GM12878 (cell line): ENCODE measurements around the gene MOXD1.

Experiments used
- CTCF ChIP-seq, 3 experiments: IDR thresholded peaks in 2 of 3; conservative IDR thresholded peaks in 1 of 3; 2 replicates each; pipeline ENCODE4 v1.5.1; 2011; ENCODE audit warnings: low read depth in 3 of 3, low read length in 3 of 3, mild to moderate bottlenecking in 3 of 3, control low read depth in 2 of 3, moderate library complexity in 2 of 3, inconsistent platforms in 1 of 3, mixed read lengths in 1 of 3; ENCODE audit not compliant: control insufficient read depth in 2 of 3, insufficient read depth in 1 of 3; ENCODE audit errors: extremely low read depth in 1 of 3
- ELK1 ChIP-seq: IDR thresholded peaks from 2 replicates; pipeline ENCODE4 v1.6.1; 2012; ENCODE audit warnings: low read depth, low read length, improper control_type of control experiment
- FOXM1 ChIP-seq: IDR thresholded peaks from 2 replicates; pipeline ENCODE4 v1.6.1; 2012; ENCODE audit warnings: low read depth, mild to moderate bottlenecking, inconsistent platforms, low read length, moderate library complexity
- MAX ChIP-seq: IDR thresholded peaks from 2 replicates; pipeline ENCODE4 v1.6.1; 2012; ENCODE audit warnings: low read depth, low read length, improper control_type of control experiment
- NR2C2 ChIP-seq: IDR thresholded peaks from 2 replicates; pipeline ENCODE4 v1.6.1; 2011; ENCODE audit warnings: borderline replicate concordance, low read depth; ENCODE audit not compliant: control insufficient read depth, insufficient read length
- POLR2A ChIP-seq: IDR thresholded peaks from 2 replicates; pipeline ENCODE4 v1.6.1; 2011; ENCODE audit warnings: low read depth, mild to moderate bottlenecking, low read length
- TAF1 ChIP-seq: IDR thresholded peaks from 2 replicates; pipeline ENCODE4 v1.6.1; 2011; ENCODE audit warnings: mild to moderate bottlenecking, low read depth, low read length, borderline replicate concordance
- ZNF274 ChIP-seq: IDR thresholded peaks from one replicate; pipeline ENCODE4 v1.8.0; 2011; ENCODE audit not compliant: insufficient read length, insufficient read depth

GRCh38 chr6:132298344-132298949, 102.8 kb downstream of the MOXD1 start:
- TF ChIP-seq CTCF (IDR thresholded peaks at IDR 0.05 in 2 of 3, conservative IDR thresholded peaks at IDR 0.05 in 1 of 3; ENCODE audit: control insufficient read depth in 2 of 3, extremely low read depth in 1 of 3, insufficient read depth in 1 of 3, low read depth in 3 of 3, low read length in 3 of 3) (peak; percentile 61 to 70 (median 63)), ELK1 (no peak), TAF1 (no peak), MAX (no peak), NR2C2 (no peak), POLR2A (no peak), FOXM1 (no peak), ZNF274 (no peak)
